Measurements from ENCODE around the gene SEPTIN8. TPM values are rescaled to one million over a fixed set of nuclear protein-coding genes. Genes with fewer than 3 reads are reported as not detected.

The SEPTIN8 gene
- total and polyA plus RNA-seq, 2 of the 8 experiments (the other 6 are each of a cell fraction or from before 2014, with no cell fraction given) = 21.2 to 33.0 TPM

- TF ChIP-seq CTBP2 (IDR thresholded peaks at IDR 0.05; ENCODE audit: borderline replicate concordance, insufficient read depth, insufficient read length, low read length) = no peak
- TF ChIP-seq SRF (IDR thresholded peaks at IDR 0.05; ENCODE audit: low read depth, low read length) = no peak
- TF ChIP-seq JUND (IDR thresholded peaks at IDR 0.05; ENCODE audit: low read length) = no peak
- no peak for TF ChIP-seq GABPA (IDR thresholded peaks at IDR 0.05; ENCODE audit: borderline replicate concordance, insufficient read depth, low read length)
- TF ChIP-seq RFX5 (IDR thresholded peaks at IDR 0.05; ENCODE audit: borderline replicate concordance, low read depth, low read length) = no peak
Measured at GRCh38 chr5:132797651-132798050, 20.6 kb upstream of the SEPTIN8 start (continued).

Measured in H1 (cell line).